HCEC 1CT (cell line): Measurements from ENCODE around the gene C2orf69.
A peak's percentile ranks its signal among the peaks of the same experiment; 100 is the strongest.
"Not testable (repeated sequence)": the region's sequence is repeated elsewhere in the genome, so short reads cannot be mapped to it uniquely, and the experiment has no call there.

ENCODE experiments used
- DNase-seq: peaks from one replicate; pipeline ENCODE4 v3.0.0-alpha.2; 2017

C2orf69 gene

GRCh38 chr2:199911052-199911876 is at the start of gene C2orf69:
TSS of gene C2orf69 (plus strand) at chr2:199911293. CDS start at chr2:199911439, 146 bp downstream.
- DNase-seq, result peak; percentile 99

- peak; percentile 7 for DNase-seq
Observed at GRCh38 chr2:199862788-199863187, 48.3 kb upstream of the C2orf69 start.

GRCh38 chr2:199865905-199866304 is 45.2 kb upstream of the C2orf69 start:
- DNase-seq, result no peak

- no peak for DNase-seq
Observed at GRCh38 chr2:199868431-199869226, 42.5 kb upstream of the C2orf69 start.

- DNase-seq, result no peak
Observed at GRCh38 chr2:199869227-199869541, 41.9 kb upstream of the C2orf69 start.

GRCh38 chr2:199869653-199870052 is 41.4 kb upstream of the C2orf69 start:
- no peak for DNase-seq

- DNase-seq, result no peak
Observed at GRCh38 chr2:199870581-199870980, 40.5 kb upstream of the C2orf69 start.

GRCh38 chr2:199874209-199874608 is 36.9 kb upstream of the C2orf69 start:
- no peak for DNase-seq

GRCh38 chr2:199875400-199875799 is 35.7 kb upstream of the C2orf69 start:
- DNase-seq, result no peak

- DNase-seq, result no peak
Observed at GRCh38 chr2:199882667-199883066, 28.4 kb upstream of the C2orf69 start.

- no peak for DNase-seq
Observed at GRCh38 chr2:199883474-199884212, 27.4 kb upstream of the C2orf69 start.

GRCh38 chr2:199895406-199895805 is 15.7 kb upstream of the C2orf69 start:
- DNase-seq, result no peak

- no peak for DNase-seq
Observed at GRCh38 chr2:199896617-199897016, 14.5 kb upstream of the C2orf69 start.

- no peak for DNase-seq
Observed at GRCh38 chr2:199901942-199902341, 9.2 kb upstream of the C2orf69 start.

GRCh38 chr2:199902486-199903110 is 8.5 kb upstream of the C2orf69 start:
- no peak for DNase-seq

GRCh38 chr2:199903111-199903510 is 8.0 kb upstream of the C2orf69 start:
- no peak for DNase-seq

GRCh38 chr2:199907008-199907714 is 3.9 kb upstream of the C2orf69 start:
- DNase-seq, result no peak

- DNase-seq, result no peak
Observed at GRCh38 chr2:199910338-199911051, 598 bp upstream of the C2orf69 start.

- DNase-seq, result no peak
Observed at GRCh38 chr2:199911877-199912161, 726 bp downstream of the C2orf69 start.

- DNase-seq, result not testable (repeated sequence)
Observed at GRCh38 chr2:199912553-199913114, 1.5 kb downstream of the C2orf69 start.

GRCh38 chr2:199914372-199914958 is 3.4 kb downstream of the C2orf69 start:
- no peak for DNase-seq
